ENCODE measurements around the gene SLX4IP.

SLX4IP gene

DNA sequence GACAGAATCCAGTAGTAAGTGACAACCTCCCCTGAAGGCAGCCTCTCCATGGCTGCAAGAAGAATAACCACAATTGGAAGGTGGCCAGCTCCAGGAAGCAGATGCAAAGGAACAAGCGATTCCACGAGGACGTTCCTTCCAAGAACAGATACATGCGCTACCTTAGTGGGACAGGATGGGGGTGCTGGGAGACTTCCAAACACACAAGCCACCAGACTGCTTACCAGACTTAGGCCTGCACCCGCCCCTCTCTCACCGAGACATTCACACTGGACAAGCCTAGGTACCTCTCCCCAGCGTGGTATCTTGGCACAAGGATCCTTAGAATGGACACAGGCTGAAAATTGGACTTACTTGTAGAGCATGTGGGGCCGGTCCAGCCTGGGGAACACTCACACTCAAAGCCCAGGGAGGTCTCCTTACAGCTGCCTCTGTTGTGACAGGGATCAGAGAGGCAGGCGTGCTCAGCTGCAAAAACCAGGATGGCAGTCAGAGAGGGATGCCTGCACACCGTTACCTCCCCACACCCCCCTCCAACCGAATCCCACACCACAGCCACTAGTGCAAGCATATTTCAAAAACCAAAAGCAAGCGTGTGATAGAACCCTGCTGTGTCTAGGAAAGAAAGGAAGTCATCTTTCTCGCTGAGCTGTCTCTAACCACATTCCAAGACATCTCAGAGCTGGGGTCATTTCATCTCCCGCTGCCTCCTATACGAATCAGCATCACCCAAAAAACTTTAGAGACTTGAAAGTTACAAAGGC lies 216.3 kb downstream of the SLX4IP start:
- DNase-seq (ENCODE audit: low read depth) = no peak

DNA sequence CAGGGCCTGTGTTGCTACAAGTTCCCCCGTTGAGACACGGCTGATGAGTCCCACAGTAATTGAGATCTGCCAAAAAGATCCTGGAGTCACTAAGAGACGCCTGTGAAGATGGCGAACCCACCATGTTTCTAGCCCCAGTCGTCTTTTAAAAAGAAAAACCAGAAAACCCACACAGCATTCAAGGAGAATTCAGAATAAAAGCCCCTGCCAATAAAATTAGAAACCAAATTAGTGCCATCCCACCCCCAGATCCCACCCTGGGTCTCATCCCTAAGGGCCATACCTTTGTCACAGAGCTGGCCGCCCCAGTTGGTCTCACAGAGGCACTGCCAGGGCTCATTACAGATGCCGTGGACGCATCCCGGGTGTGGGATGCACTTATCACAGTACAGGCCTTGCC lies 217.1 kb downstream of the SLX4IP start:
- no peak for DNase-seq (ENCODE audit: low read depth)

DNA sequence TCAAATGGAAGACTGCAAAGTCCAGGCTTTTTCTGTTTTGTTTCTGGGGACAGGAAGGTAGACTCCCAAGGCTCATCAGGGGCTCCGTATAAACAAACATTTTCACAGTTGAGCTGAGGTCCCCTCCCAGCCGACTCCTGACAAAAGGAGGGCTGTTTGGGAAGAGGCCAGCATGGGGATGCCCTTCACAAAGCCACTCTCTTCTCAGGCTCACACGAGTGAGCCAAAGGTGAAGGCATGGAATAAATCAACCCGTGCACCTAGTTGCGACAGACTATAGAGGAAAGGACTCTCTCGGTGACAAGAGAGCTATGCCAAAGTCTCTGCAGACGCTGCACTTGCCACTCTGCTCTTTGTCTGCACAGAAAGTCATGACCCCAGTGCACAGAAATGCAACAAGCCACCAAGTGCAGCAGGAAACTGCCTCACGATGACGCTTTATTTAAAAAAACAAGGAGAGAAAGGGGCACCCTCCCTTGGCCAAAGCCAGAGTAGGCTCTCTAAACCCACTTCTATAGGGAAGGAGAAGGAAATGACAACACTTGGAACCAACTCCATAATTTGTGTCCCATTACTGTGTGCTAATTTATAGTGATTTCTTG lies 217.7 kb downstream of the SLX4IP start:
- no peak for DNase-seq (ENCODE audit: low read depth)

DNA sequence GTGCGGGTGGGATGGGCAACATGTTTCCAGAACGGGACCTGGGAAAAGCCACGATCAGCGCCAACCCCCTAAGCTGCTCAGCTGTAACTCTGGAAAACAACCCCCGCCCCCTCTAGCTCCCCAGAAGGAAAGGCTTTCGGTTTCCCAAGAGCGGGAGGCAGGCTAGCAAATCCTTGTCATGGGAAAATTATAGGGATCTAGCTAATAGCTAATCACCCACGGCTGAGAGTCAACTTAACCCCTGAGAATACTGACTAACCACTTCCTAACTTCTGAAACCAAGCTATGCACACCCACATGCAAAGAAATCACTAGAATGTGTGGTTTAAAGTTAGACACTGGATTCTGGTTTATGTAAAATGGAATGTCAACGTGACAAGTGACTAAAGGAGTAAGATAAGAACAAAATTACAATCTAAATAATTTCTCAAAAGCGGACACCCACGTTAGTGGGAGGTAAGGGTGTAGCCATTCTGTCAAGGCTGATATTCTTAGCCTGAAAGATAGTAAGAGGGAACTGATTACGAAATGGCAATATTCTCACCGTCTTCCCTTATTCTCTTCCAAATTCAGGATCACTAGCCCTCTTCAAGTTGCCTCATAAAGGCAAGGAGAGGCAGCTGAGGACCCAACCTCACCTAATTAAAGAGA lies 218.6 kb downstream of the SLX4IP start:
- no peak for DNase-seq (ENCODE audit: low read depth)

DNA sequence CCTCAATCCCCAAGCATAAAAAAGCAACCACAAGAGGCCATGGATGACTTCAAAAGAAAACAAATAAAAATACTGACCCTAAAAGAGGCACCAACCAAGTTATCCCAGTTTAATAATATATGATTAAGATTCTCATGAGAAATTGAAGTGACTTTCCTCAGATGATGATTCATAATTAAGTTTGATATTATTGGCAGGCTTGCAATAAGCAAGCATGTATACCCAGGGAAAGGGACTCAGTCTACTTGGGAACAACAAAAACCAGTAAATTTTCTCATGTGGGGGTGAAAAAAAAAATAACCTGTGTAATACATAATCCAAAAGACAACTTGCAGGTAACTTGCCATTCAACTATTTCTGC lies 219.1 kb downstream of the SLX4IP start:
- no peak for DNase-seq (ENCODE audit: low read depth)

DNA sequence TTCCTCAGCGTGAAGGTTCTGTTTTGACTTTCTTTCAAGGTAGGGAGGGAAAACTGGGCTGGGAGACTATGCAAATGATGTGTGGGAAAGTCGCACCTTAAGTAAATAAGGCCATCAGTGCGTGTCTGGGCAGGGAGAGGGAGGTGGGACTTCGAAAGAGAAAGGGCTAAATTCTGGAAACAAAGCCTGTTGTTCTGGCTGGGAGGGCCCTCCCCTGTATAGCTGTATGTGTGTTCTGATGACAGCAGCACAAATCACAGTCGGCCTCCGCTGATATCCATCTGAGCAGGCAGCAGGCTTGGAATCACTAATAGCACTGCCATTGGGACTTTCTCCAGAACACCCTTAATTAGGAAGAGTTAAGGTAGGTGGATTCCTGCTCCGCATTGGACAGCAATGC lies 219.5 kb downstream of the SLX4IP start:
- no peak for DNase-seq (ENCODE audit: low read depth)

DNA sequence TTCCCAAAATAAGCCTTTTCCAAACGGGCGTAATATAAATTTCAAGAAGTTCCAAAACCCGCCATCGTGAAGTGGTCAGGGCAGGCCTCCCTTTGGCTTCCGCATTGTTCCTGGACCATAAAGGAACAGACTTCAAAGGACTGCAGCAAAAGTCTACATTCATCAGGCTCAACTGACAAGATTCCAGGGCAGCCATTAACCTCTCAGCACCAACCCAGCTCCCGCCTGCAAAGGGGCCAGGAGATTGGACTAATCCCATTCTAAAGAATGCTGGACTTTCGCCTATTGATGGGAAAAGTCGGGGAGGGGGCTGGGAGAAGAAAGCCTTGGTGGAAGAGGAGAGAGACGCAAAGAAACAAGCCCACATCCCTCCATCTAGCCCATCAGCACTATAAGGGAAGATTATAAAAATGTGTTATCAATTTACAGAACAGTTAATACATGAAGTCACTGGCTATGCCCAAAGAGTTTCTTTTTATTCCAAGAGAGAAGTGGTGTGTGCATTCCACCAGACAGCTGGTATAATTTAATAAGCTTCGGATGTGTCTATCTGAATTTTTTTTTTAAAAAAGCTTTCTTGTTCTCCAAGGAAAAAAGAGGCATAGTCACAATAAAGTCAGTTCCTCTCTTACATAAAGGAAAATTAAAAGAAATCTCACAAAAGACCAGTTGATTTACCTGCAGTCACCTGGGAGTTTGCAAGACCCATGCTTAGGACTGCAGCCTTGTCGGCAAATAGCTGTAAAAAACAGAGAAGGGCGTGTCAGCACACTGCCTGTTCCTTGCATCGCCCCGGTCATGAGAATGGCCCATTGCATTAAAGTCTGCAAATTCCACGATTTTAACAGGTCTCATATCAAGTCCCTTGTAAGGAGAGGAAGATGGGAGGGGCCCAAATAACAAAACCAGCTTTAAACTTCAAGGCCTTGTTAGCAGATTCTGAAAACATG lies 220.9 kb downstream of the SLX4IP start:
- no peak for DNase-seq (ENCODE audit: low read depth)

DNA sequence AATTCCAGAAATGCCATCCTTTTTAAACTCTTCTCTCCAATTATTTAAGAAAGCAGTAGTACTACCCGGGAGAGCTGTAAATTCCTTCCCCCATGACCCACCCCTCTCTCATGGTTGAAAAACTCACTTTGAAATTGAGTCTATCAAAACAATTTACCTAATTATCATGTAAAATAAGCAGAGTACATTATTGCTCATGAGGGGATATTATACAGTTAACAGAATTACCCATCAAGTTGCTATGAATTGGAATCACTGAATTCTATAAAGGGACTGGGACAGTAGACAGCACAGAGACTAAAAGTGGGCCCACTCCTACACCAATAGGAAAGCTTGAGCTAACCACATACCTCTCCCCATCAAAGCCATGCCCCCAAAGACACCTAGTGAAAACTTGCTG lies 222.3 kb downstream of the SLX4IP start:
- DNase-seq (ENCODE audit: low read depth) = no peak

DNA sequence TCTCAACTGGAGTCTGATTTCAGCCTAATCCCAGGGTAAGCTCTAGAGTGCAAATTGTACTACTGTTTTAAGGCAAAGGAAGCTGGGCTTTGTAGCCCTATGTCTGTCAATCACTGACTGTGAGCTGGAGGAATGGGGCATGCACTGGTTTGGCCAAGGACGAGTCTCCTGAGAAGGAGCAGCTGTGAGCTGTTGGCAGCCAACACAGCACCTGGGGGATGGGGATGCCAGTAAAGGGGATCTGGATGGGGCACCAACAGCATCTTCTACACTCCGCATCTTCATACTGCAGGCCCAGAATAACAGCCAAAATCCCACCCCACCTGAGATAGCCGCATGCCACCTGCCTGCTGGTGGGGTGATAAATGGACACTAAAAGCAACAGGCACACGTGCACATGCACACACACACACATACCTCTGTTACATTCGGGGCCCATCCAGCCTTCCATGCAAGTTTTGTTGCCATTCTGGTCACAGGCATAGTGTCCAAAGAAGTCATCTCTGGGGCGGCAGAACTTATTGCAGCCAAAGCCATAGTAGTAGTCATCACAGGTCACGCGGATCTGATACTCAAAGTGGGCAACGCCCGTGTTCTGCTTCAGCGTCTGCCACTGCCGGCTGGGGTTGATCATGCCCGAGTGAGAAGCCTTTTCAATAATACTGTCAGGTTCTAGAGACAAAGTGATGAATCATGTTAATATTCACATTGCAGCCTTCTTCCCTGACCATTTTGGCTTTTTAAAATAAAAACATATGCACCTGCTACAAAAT lies 223.1 kb downstream of the SLX4IP start:
- no peak for DNase-seq (ENCODE audit: low read depth)

DNA sequence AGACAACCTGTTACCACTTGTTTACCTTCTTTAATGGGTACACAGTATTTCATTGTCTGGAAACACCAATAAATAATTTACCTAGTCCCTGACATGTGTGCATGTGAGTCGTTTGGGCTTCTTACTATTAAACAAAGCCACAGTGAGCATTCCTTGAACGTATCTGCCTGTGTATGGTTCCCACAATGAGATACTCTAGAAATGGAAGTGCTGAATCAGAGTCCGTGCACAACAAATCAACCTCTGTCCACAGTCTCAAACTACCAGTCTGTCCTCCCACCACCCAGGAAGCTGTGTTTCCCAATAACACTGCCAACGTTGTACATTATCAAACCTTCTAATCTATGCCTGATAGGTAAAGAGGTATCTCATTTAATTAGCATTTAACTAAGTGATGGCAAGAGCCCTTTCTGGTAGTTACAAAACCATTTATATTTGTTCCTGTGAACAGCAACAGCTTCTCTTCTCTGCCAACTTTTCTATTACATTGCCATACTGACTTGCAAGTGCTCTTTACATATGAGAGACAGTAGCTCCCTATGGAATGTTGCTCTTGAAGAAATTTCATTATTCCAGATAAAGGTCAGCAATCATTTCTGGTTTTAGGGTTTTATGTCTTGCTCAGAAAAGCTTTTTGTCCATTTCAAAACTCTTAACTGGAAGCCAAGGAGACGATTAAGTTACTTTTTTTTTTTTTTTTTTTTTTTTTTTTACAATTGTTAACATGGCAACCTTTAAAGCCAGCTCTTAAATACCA lies 223.9 kb downstream of the SLX4IP start:
- DNase-seq (ENCODE audit: low read depth) = no peak

DNA sequence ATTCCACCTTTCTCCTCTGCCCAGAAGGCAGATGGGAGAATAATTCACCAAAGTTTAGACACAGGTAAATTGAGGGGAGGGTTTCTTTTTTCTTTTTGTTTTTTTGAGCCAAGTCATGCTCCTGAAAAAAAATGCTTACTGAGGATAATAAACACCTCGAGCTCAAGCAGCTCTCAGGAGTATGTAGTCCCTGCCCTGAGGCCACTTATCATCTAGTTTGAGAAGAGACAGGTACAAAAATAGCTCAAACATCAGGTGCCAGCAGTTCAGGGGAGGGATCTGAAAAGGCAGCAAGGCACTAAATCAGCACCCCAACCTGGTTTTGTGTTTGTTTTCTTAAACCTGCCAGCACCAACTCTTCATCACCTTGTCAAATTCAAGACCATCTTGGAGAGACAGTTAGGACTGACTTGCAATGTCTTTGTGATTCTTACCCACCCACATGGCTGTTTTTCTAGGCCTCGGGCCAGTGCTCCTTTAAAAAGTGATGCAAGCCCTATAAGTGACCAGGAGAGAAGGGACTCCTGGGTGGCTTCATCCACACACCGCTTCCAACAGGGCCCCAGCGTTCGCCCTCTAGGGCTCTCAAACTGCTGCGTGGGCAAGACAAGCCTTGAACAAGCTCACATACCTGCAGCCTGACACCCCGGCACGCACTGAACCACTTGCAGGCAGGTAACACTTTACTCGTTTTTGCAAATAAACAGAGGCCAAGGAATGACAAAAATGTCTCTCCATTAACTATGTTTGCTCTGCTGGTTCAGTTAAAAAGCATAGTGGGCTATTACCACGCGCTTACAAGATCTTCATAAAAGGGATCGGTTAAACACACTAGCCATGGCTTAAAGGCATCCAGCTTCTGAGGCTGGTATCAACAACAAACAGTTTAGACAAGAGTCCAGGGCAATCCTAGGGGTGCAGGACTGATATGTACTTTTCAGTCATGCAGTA lies 224.8 kb downstream of the SLX4IP start:
- DNase-seq (ENCODE audit: low read depth) = no peak

DNA sequence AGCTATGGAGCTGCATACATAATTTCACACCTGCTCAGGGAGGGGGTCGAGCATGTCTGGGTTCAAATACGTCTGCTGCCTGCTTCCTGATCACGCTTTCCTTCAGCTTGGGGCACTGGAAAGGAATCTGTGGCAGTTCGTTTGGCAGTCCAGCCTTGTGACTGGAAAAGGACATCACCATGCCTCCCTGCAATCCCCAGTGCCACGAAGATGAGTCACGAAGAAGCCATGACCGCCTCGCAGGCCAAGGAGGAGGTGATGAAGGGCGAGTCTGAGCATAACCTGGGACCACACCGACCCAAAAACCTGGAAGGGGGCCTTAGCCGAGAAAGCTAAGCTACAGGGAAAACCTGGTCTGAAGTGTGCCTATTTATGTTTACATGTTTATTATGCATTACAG lies 225.6 kb downstream of the SLX4IP start:
- DNase-seq (ENCODE audit: low read depth) = no peak

DNA sequence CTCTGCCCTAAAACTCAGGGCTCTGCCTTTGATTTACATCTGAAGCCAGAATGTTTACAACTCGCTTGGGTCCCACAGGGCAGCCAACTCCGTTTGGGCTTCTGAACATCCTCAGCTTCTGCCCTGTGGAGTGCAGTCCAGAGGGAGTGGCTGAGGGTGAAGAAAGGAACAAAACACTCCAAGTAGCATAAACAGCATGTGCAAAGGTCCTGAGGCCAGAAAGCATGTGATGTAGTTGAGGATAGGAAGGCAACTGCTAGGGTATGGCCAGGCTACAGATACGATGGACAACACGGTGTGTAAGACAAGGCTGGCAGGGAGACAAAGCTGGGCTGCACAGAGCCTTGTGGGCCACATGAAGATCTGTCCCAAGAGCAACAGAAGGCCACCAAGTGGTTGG lies 226.2 kb downstream of the SLX4IP start:
- DNase-seq (ENCODE audit: low read depth) = no peak

DNA sequence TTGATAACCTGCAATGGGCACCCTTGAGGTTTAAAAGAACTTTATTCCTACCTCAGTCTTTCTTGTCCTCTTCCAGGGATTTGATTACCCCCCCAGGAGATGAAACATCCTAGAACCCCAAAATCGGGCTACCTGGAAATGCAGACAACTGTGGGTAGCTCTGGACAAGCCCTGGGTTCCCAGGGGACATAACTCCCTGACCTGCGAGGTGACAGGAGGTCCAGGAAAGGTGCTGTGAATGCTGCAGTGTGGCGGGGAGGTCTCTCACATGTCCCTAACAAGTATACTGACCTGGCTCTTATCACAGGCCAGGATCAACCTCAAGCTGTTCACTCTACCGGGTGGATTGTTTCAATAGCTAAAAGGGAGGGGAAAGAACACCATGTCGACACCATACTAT lies 227.0 kb downstream of the SLX4IP start:
- DNase-seq (ENCODE audit: low read depth) = no peak

DNA sequence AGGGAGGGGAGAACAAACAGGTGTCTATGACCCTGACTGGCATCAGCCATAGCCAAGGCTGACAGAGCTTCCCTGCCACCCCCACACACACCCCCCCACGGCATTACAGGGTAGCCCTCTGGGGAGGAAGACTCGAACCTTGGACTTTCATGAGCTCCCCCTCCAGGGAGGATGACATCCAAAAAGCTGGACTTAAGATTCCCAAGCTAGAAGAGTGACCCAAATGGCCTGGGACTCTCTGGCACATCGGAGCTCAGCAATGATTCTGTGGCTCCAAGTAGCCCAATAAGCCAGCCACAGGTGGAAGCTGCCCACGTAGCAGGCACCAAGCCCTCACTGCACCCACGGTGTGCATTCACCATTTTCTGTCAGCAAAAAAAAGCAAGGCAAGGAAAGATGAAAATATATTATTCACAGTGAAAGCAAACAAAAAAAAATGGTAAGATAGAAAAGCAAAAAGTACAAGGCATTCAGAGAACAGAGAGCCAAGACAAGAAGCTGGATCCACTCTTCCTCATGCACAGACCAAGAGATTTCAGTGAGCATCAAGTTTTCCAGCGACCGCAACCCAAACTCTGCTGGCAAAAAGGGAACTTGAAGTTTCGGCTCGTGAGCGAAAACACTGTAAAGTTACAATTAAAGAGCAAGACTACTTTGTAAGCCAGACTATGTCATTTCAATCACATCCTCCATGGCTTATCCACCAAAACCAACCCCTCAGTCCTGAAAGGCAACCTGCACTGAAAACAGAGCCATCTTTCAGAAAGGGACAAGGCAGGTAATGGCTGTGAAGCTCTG lies 227.8 kb downstream of the SLX4IP start:
- no peak for DNase-seq (ENCODE audit: low read depth)

DNA sequence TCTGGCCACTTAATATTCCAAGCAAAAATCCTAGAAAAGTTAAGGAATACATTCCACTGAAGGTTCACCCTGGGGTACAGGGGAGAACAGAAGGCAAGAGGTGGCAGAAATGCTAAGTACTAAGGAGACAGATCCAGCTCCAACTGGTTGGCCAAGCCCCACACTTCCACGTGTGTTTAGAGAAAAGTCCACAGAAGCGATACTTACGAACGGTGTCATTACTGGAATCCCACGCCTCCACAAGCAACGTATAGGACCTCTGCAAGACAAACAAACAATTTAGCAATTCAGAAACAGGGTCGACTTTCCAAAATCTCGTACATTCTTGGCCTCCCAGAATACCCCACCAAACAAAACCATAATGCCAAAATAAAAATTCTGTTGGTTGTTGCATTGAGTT lies 228.7 kb downstream of the SLX4IP start:
- DNase-seq (ENCODE audit: low read depth) = no peak

DNA sequence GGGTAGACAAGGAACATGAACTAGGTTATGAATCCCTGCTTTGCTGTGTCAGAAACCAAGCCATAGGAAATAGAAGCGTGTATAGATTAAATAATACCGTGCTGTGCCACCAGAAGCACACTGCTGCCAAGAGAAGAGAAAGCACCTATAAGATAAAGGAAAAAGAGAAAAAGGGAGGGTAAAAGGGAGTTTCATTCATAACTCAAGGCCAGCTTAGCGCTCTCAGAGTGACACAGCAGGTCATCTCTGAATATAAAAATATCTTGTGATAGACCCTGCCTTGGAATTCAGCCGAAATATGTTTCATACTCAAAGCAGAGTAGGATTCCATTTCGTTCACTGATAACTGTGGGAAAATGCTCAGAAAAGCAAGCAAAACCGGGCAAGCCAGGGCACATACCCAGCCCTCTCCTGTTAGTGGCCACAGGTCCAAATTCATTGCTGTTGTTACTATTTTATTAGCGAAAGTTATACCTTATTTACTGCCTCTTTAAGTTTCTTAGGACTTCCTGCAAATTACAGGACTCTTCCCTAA lies 230.0 kb downstream of the SLX4IP start:
- DNase-seq (ENCODE audit: low read depth) = no peak

DNA sequence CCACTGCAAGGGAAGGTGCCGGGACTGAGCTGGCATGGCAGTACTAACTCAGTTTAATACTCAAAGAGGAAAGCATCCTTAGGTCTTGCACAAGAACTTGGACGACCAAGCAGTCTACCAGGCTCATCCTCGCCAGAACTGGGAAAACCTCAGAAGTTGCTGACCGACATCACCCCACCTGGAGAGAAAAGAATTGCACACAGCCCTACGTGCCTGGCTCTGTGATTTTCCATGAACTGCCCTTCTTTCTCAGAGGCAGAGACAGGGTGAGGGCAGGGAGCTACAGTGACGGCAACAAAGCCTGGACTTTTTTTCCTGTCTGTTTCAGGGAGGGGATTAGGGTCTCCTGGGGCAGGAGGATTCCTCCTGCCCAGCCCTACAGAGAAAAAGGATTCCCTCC lies 230.7 kb downstream of the SLX4IP start:
- no peak for DNase-seq (ENCODE audit: low read depth)
